GM23338 (cell line): Measurements from ENCODE around the gene DYNC2LI1. TPM values are rescaled to one million over a fixed set of nuclear protein-coding genes. Genes with fewer than 3 reads are reported as not detected.

Source experiments
- ATAC-seq: fragments of 200-7000 bp; cut with Tn5 transposase; 3 replicates; pipeline ENCODE4 v1.9.1; 2020
- DNase-seq: peaks from one replicate; pipeline ENCODE4 v3.0.0-alpha.2; 2015; ENCODE audit warnings: low spot score
- H2AFZ ChIP-seq: fragments of 200-600 bp; sonication (generic); 2 replicates; pipeline ENCODE4 v1.8.0; 2016; ENCODE audit warnings: antibody characterized with exemption, mild to moderate bottlenecking, moderate library complexity
- H3F3A ChIP-seq: fragments of 200-600 bp; sonication (generic); replicated peaks from 2 replicates; pipeline ENCODE4 v1.8.0; 2017; ENCODE audit warnings: antibody characterized with exemption, mixed run types, low read depth
- H3K27ac ChIP-seq: fragments of 200-600 bp; sonication (generic); 2 replicates; pipeline ENCODE4 v1.6.1; 2016; ENCODE audit warnings: low read depth
- H3K27me3 ChIP-seq: fragments of 200-600 bp; sonication (generic); 2 replicates; pipeline ENCODE4 v1.8.0; 2016; ENCODE audit warnings: mild to moderate bottlenecking, mixed run types, moderate library complexity; ENCODE audit not compliant: insufficient read depth
- H3K36me3 ChIP-seq: fragments of 200-600 bp; sonication (generic); 2 replicates; pipeline ENCODE4 v1.8.0; 2016; ENCODE audit warnings: mild to moderate bottlenecking; ENCODE audit not compliant: insufficient read depth
- H3K4me1 ChIP-seq: fragments of 200-600 bp; sonication (generic); 2 replicates; pipeline ENCODE4 v1.8.0; 2016; ENCODE audit warnings: mild to moderate bottlenecking, moderate library complexity; ENCODE audit not compliant: insufficient read depth
- H3K4me2 ChIP-seq: fragments of 200-600 bp; sonication (generic); 2 replicates; pipeline ENCODE4 v1.7.1; 2017; ENCODE audit warnings: mixed run types
- H3K4me3 ChIP-seq: fragments of 200-600 bp; sonication (generic); 2 replicates; pipeline ENCODE4 v1.6.1; 2016; ENCODE audit warnings: mixed run types
- H3K79me2 ChIP-seq: fragments of 200-600 bp; sonication (generic); replicated peaks from 2 replicates; pipeline ENCODE4 v1.8.0; 2017; ENCODE audit warnings: mild to moderate bottlenecking; ENCODE audit not compliant: insufficient read depth
- H3K9me2 ChIP-seq: fragments of 200-600 bp; sonication (generic); 2 replicates; pipeline ENCODE4 v1.8.0; 2017; ENCODE audit not compliant: insufficient read depth
- H4K20me1 ChIP-seq: fragments of 200-600 bp; sonication (generic); replicated peaks from 2 replicates; pipeline ENCODE4 v1.8.0; 2017; ENCODE audit warnings: mild to moderate bottlenecking; ENCODE audit not compliant: insufficient read depth
- H3K27ac Mint-ChIP-seq: 2 replicates; pipeline ENCODE4 v1.8.0; 2020; ENCODE audit warnings: inconsistent platforms, mild to moderate bottlenecking, moderate library complexity, mixed read lengths
- H3K27me3 Mint-ChIP-seq: 3 replicates; pipeline ENCODE4 v1.8.0; 2022; ENCODE audit warnings: low read depth, mild to moderate bottlenecking, moderate library complexity, mixed read lengths, inconsistent platforms; ENCODE audit not compliant: insufficient read depth, poor library complexity
- H3K36me3 Mint-ChIP-seq: 3 replicates; pipeline ENCODE4 v1.8.0; 2021; ENCODE audit warnings: low read depth, mild to moderate bottlenecking, inconsistent platforms, moderate library complexity, mixed read lengths
- H3K4me1 Mint-ChIP-seq: 3 replicates; pipeline ENCODE4 v1.8.0; 2020; ENCODE audit warnings: mild to moderate bottlenecking, inconsistent platforms, mixed read lengths
- H3K4me3 Mint-ChIP-seq: 3 replicates; pipeline ENCODE4 v1.8.0; 2021; ENCODE audit warnings: moderate library complexity, mild to moderate bottlenecking, inconsistent platforms, mixed read lengths
- H3K9me3 Mint-ChIP-seq: 3 replicates; pipeline ENCODE4 v1.8.0; 2020; ENCODE audit warnings: moderate library complexity, mild to moderate bottlenecking, inconsistent platforms, mixed read lengths
- CREB1 ChIP-seq: fragments of 250-450 bp; sonication (Bioruptor Pico); IDR thresholded peaks from 2 replicates; pipeline ENCODE4 v1.5.0; 2020; ENCODE audit warnings: low read depth, mild to moderate bottlenecking, moderate library complexity
- CTCF ChIP-seq, 2 experiments: fragments of 200-600 bp in 1 of 2; sonication (generic) in 1 of 2; conservative IDR thresholded peaks; 2 replicates each; pipeline versions ENCODE4 v1.5.1 to v1.6.1; 2016 to 2017; ENCODE audit warnings: antibody characterized with exemption in 2 of 2, low read depth in 2 of 2, mild to moderate bottlenecking in 2 of 2, moderate library complexity in 1 of 2
- ETS1 ChIP-seq: IDR thresholded peaks from 2 replicates; pipeline ENCODE4 v1.6.1; 2016; ENCODE audit warnings: antibody characterized with exemption
- EZH2 ChIP-seq: fragments of 200-600 bp; sonication (generic); IDR thresholded peaks from one replicate; pipeline ENCODE4 v1.8.0; 2017; ENCODE audit warnings: antibody characterized with exemption, mild to moderate bottlenecking, low read depth; ENCODE audit not compliant: unreplicated experiment
- EZH2phosphoT487 ChIP-seq: fragments of 200-600 bp; sonication (generic); IDR thresholded peaks from one replicate; pipeline ENCODE4 v1.8.1; 2018; ENCODE audit warnings: antibody characterized with exemption; ENCODE audit not compliant: unreplicated experiment
- JUNB ChIP-seq: IDR thresholded peaks from one replicate; pipeline ENCODE4 v1.6.1; 2016; ENCODE audit warnings: antibody characterized with exemption; ENCODE audit not compliant: unreplicated experiment
- NANOG ChIP-seq: IDR thresholded peaks from 2 replicates; pipeline ENCODE4 v1.6.1; 2016; ENCODE audit warnings: antibody characterized with exemption, borderline replicate concordance
- POLR2AphosphoS5 ChIP-seq: IDR thresholded peaks from 2 replicates; pipeline ENCODE4 v1.6.1; 2016; ENCODE audit warnings: antibody characterized with exemption, low read depth
- REST ChIP-seq: IDR thresholded peaks from one replicate; pipeline ENCODE4 v1.6.1; 2018; ENCODE audit warnings: antibody characterized with exemption; ENCODE audit not compliant: unreplicated experiment
- STAT1 ChIP-seq: IDR thresholded peaks from one replicate; pipeline ENCODE4 v1.6.1; 2016; ENCODE audit warnings: antibody characterized with exemption; ENCODE audit not compliant: unreplicated experiment
- ZNF114 ChIP-seq: fragments of 250-450 bp; sonication (Bioruptor Pico); IDR thresholded peaks from 2 replicates; pipeline ENCODE4 v1.5.0; 2020; ENCODE audit warnings: mild to moderate bottlenecking, moderate library complexity
- ZNF331 ChIP-seq: fragments of 250-450 bp; sonication (Bioruptor Pico); IDR thresholded peaks from 2 replicates; pipeline ENCODE4 v1.5.0; 2020; ENCODE audit warnings: low read depth, mild to moderate bottlenecking, moderate library complexity
- polyA plus RNA-seq: library from polyadenylated mRNA; unstranded; fragments of >200 nt; fragmentation: Nextera tagmentation; extraction: Ambion mirVana; gene quantifications from 2 replicates; pipeline ENCODE4 v1.2.1, GENCODE V29; 2016
- total RNA-seq: library from RNA; depleted of rRNA; stranded (reverse); fragments of >200 nt; shearing (Covaris generic); gene quantifications from 2 replicates; pipeline ENCODE4 v1.2.3, GENCODE V29; 2014

The DYNC2LI1 gene
- total and polyA plus RNA-seq, 2 experiments from 2014 or later: 8.4 to 11.5 TPM

GRCh38 chr2:43766006-43766405 is 7.8 kb upstream of the DYNC2LI1 start:
- Mint-ChIP-seq H3K9me3 (no peaks in the 10 kb centered on the region), H3K27me3 (no peaks in the 10 kb centered on the region), H3K27ac (no peak overlapping the region), H3K4me1 (no peaks in the 10 kb centered on the region), H3K4me3 (no peak overlapping the region), H3K36me3 (no peaks in the 10 kb centered on the region)
- H3K9me2 ChIP-seq: no peaks in the 10 kb centered on the region
- no peak overlapping the region for H3K4me2 ChIP-seq
- no peaks in the 10 kb centered on the region for H3K79me2 ChIP-seq
- TF ChIP-seq CREB1 (CRISPR knock-in tag): no peak
- no peak for TF ChIP-seq EZH2phosphoT487
- no peak for TF ChIP-seq ETS1
- no peak for TF ChIP-seq POLR2AphosphoS5
- TF ChIP-seq NANOG: no peak
- no peak for TF ChIP-seq CTCF (conservative IDR thresholded peaks at IDR 0.05; ENCODE audit: low read depth in 2 of 2)
- TF ChIP-seq REST: no peak
- no peak for TF ChIP-seq ZNF331
- TF ChIP-seq ZNF114 (CRISPR knock-in tag): no peak
- TF ChIP-seq EZH2: no peak
- no peak for TF ChIP-seq JUNB
- no peak for TF ChIP-seq STAT1
- no peaks in the 10 kb centered on the region for H3F3A ChIP-seq
- H3K4me3 ChIP-seq: no peak overlapping the region
- no peak for DNase-seq
- H3K27ac ChIP-seq: no peak overlapping the region
- H3K4me1 ChIP-seq: no peaks in the 10 kb centered on the region
- no peaks in the 10 kb centered on the region for H3K27me3 ChIP-seq
- no peak for ATAC-seq
- no peaks in the 10 kb centered on the region for H3K36me3 ChIP-seq
- no peak overlapping the region for H2AFZ ChIP-seq
- H4K20me1 ChIP-seq: no peaks in the 10 kb centered on the region
